Spleen (tissue), 7 donors: Measurements from ENCODE around the gene TENM3.

Experiments used
- POLR2A ChIP-seq, 3 donors: fragments of 450-650 bp; IDR thresholded peaks; one replicate each; pipeline ENCODE4 v1.5.1; 2017; ENCODE audit warnings: antibody characterized with exemption in 3 of 3, mild to moderate bottlenecking in 1 of 3
- TF ChIP-seq, protein P1 (sequence below), 11 experiments: fragments of 200-600 bp in 7 of 11; fragments of 450-650 bp in 4 of 11; sonication (generic) in 4 of 11; IDR thresholded peaks in 8 of 11; conservative IDR thresholded peaks in 3 of 11; 1 replicate in 7 of 11; 2 replicates in 4 of 11; pipeline versions ENCODE4 v1.4.0 to v1.8.0; 2016 to 2021; ENCODE audit warnings: antibody characterized with exemption in 11 of 11, inconsistent platforms in 4 of 11, mild to moderate bottlenecking in 1 of 11
- donor health status: DM: no; HTN: no; CAD: no; lungs with moderate emphysema.
- donor health status: DM: no; HTN: no; CAD: no.
- donor health status: DM: no; HTN: no; CAD: no.

DNA sequence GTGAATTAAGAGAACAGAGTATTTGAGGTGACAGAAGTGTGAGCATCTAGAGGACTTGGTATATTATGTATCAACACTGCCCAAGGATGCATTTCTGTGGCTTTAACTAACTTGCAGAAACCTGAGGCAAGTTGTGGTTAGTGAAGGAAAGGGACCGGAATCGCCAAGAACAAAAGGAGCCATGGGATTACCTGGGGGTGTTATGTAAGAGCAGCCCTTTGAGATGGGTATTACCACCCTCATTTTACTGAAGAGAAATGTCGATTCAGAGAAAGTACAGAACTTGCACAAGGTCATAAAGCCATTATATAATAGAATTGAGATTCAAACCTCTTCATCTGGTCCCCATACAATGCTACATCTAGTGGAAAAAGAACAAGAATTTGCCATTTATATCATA, 14.3 kb downstream of the TENM3 start:
- TF ChIP-seq, protein P1, sequence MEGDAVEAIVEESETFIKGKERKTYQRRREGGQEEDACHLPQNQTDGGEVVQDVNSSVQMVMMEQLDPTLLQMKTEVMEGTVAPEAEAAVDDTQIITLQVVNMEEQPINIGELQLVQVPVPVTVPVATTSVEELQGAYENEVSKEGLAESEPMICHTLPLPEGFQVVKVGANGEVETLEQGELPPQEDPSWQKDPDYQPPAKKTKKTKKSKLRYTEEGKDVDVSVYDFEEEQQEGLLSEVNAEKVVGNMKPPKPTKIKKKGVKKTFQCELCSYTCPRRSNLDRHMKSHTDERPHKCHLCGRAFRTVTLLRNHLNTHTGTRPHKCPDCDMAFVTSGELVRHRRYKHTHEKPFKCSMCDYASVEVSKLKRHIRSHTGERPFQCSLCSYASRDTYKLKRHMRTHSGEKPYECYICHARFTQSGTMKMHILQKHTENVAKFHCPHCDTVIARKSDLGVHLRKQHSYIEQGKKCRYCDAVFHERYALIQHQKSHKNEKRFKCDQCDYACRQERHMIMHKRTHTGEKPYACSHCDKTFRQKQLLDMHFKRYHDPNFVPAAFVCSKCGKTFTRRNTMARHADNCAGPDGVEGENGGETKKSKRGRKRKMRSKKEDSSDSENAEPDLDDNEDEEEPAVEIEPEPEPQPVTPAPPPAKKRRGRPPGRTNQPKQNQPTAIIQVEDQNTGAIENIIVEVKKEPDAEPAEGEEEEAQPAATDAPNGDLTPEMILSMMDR (IDR thresholded peaks at IDR 0.05 in 8 of 11, conservative IDR thresholded peaks at IDR 0.05 in 3 of 11), result no peak
- TF ChIP-seq POLR2A (IDR thresholded peaks at IDR 0.05), result no peak
